ENCODE data around the gene CSRNP3.
A peak's percentile ranks its signal among the peaks of the same experiment; 100 is the strongest.
"Not testable (repeated sequence)": the region's sequence is repeated elsewhere in the genome, so short reads cannot be mapped to it uniquely, and the experiment has no call there.

CSRNP3 gene

GRCh38 chr2:165634855-165635254 lies 165.4 kb downstream of the CSRNP3 start:
- peak; percentile 25 for DNase-seq (ENCODE audit: low read depth)

- no peak for DNase-seq (ENCODE audit: low read depth)
Observed at GRCh38 chr2:165635532-165635931, 166.0 kb downstream of the CSRNP3 start.

GRCh38 chr2:165636959-165637358 lies 167.5 kb downstream of the CSRNP3 start:
- no peak for DNase-seq (ENCODE audit: low read depth)

GRCh38 chr2:165637396-165637795 lies 167.9 kb downstream of the CSRNP3 start:
- DNase-seq (ENCODE audit: low read depth): no peak

GRCh38 chr2:165639504-165639903 lies 170.0 kb downstream of the CSRNP3 start:
- no peak for DNase-seq (ENCODE audit: low read depth)

GRCh38 chr2:165640247-165640929 lies 170.9 kb downstream of the CSRNP3 start:
- DNase-seq (ENCODE audit: low read depth): no peak

GRCh38 chr2:165645930-165646831 lies 176.7 kb downstream of the CSRNP3 start:
- DNase-seq (ENCODE audit: low read depth): no peak

GRCh38 chr2:165647409-165647808 lies 177.9 kb downstream of the CSRNP3 start:
- DNase-seq (ENCODE audit: low read depth): no peak

GRCh38 chr2:165648801-165649200 lies 179.3 kb downstream of the CSRNP3 start:
- no peak for DNase-seq (ENCODE audit: low read depth)

- no peak for DNase-seq (ENCODE audit: low read depth)
Observed at GRCh38 chr2:165651233-165651632, 181.7 kb downstream of the CSRNP3 start.

GRCh38 chr2:165655661-165656060 lies 186.2 kb downstream of the CSRNP3 start:
- DNase-seq (ENCODE audit: low read depth): no peak

GRCh38 chr2:165660361-165660760 lies 190.9 kb downstream of the CSRNP3 start:
- DNase-seq (ENCODE audit: low read depth): no peak

- no peak for DNase-seq (ENCODE audit: low read depth)
Observed at GRCh38 chr2:165662720-165663119, 193.2 kb downstream of the CSRNP3 start.

- DNase-seq (ENCODE audit: low read depth): no peak
Observed at GRCh38 chr2:165665614-165666013, 196.1 kb downstream of the CSRNP3 start.

- not testable (repeated sequence) for DNase-seq (ENCODE audit: low read depth)
Observed at GRCh38 chr2:165666073-165666472, 196.6 kb downstream of the CSRNP3 start.

- no peak for DNase-seq (ENCODE audit: low read depth)
Observed at GRCh38 chr2:165666605-165667004, 197.1 kb downstream of the CSRNP3 start.

- no peak for DNase-seq (ENCODE audit: low read depth)
Observed at GRCh38 chr2:165667375-165667774, 197.9 kb downstream of the CSRNP3 start.

GRCh38 chr2:165674780-165675179 lies 205.3 kb downstream of the CSRNP3 start:
- no peak for DNase-seq (ENCODE audit: low read depth)

- no peak for DNase-seq (ENCODE audit: low read depth)
Observed at GRCh38 chr2:165675551-165675968, 206.1 kb downstream of the CSRNP3 start.

- DNase-seq (ENCODE audit: low read depth): no peak
Observed at GRCh38 chr2:165678882-165679281, 209.4 kb downstream of the CSRNP3 start.

- no peak for DNase-seq (ENCODE audit: low read depth)
Observed at GRCh38 chr2:165679621-165680020, 210.1 kb downstream of the CSRNP3 start.

GRCh38 chr2:165681841-165682240 lies 212.3 kb downstream of the CSRNP3 start:
- no peak for DNase-seq (ENCODE audit: low read depth)

- DNase-seq (ENCODE audit: low read depth): no peak
Observed at GRCh38 chr2:165682546-165682945, 213.0 kb downstream of the CSRNP3 start.

All from stromal cell of bone marrow (primary cell).